Spleen (tissue), 11 donors: ENCODE measurements around the gene STON1. TPM values are rescaled to one million over a fixed set of nuclear protein-coding genes. Genes with fewer than 3 reads are reported as not detected.

Experiments
- DNase-seq: peaks from one replicate; pipeline ENCODE4 v3.0.0-alpha.2; 2020
- H3K27ac ChIP-seq, 8 donors: fragments of 200-600 bp; sonication (generic) in 7 of 8; 1 replicate in 4 of 8; 2 replicates in 4 of 8; pipeline versions ENCODE4 v1.5.0 to v1.8.0; 2016 to 2021; ENCODE audit warnings: inconsistent platforms in 4 of 8, mild to moderate bottlenecking in 4 of 8, moderate library complexity in 1 of 8
- H3K27me3 ChIP-seq, 7 donors: fragments of 200-600 bp; sonication (generic) in 6 of 7; replicated peaks in 1 of 7; 1 replicate in 4 of 7; 2 replicates in 3 of 7; pipeline versions ENCODE4 v1.5.0 to v1.8.0; 2016 to 2021; ENCODE audit warnings: inconsistent platforms in 3 of 7, mild to moderate bottlenecking in 1 of 7
- H3K36me3 ChIP-seq, 6 donors: fragments of 200-600 bp; sonication (generic) in 5 of 6; 1 replicate in 4 of 6; 2 replicates in 2 of 6; pipeline versions ENCODE4 v1.5.0 to v1.8.0; 2016 to 2021; ENCODE audit warnings: inconsistent platforms in 2 of 6
- H3K4me1 ChIP-seq, 6 donors: fragments of 200-600 bp; sonication (generic) in 5 of 6; 1 replicate in 3 of 6; 2 replicates in 3 of 6; pipeline versions ENCODE4 v1.5.0 to v1.8.0; 2016 to 2021; ENCODE audit warnings: inconsistent platforms in 3 of 6
- H3K4me3 ChIP-seq, 8 donors: fragments of 200-600 bp; sonication (generic) in 7 of 8; 1 replicate in 4 of 8; 2 replicates in 4 of 8; pipeline versions ENCODE4 v1.5.0 to v1.8.0; 2016 to 2021; ENCODE audit warnings: inconsistent platforms in 4 of 8, mild to moderate bottlenecking in 4 of 8, moderate library complexity in 2 of 8
- H3K9me3 ChIP-seq, 8 donors: fragments of 200-600 bp; sonication (generic) in 7 of 8; 1 replicate in 4 of 8; 2 replicates in 4 of 8; pipeline versions ENCODE4 v1.5.0 to v1.8.0; 2016 to 2021; ENCODE audit warnings: inconsistent platforms in 4 of 8
- POLR2A ChIP-seq, 3 donors: fragments of 450-650 bp; IDR thresholded peaks; one replicate each; pipeline ENCODE4 v1.5.1; 2017; ENCODE audit warnings: antibody characterized with exemption in 3 of 3, mild to moderate bottlenecking in 1 of 3
- POLR2AphosphoS5 ChIP-seq, 3 donors: sonication (generic); formaldehyde crosslinking; IDR thresholded peaks; one replicate each; pipeline ENCODE4 v1.5.1; 2017; ENCODE audit warnings: antibody characterized with exemption in 3 of 3
- WGBS, 5 donors: extraction: QIAGEN DNeasy Blood & Tissue Kit in 3 of 5; methylation state at CpG; one replicate each; pipeline versions ENCODE4 v1.1.5 to v1.1.7; 2013 to 2018; 5-methylcytosine and 5-hydroxymethylcytosine counted together
- intact Hi-C: fragments of 100-400 bp; cut with DNase I; formaldehyde crosslinking; loops from one replicate; pipeline ENCODE4 v1.15.0; 2023; ENCODE audit warnings: low total_unique reads
- polyA plus RNA-seq, 3 donors: library from polyadenylated mRNA; stranded (reverse); fragments of 200-250 nt; gene quantifications; one replicate each; pipeline ENCODE4 v1.2.1, GENCODE V29; 2013
- total RNA-seq, 7 donors: library from RNA; depleted of rRNA in 3 of 7; stranded (reverse); fragments of >200 nt in 3 of 7; fragmentation: NEBNext Ultra II Directional in 4 of 7; extraction: Animal tissue kit (Norgen Biotek cat#: 25700) in 4 of 7; gene quantifications; one replicate each; pipeline versions ENCODE4 v1.1.0 to v1.2.1, GENCODE V29; 2016 to 2021
- TF ChIP-seq, protein P1 (sequence below), 11 experiments: fragments of 200-600 bp in 7 of 11; fragments of 450-650 bp in 4 of 11; sonication (generic) in 4 of 11; IDR thresholded peaks in 8 of 11; conservative IDR thresholded peaks in 3 of 11; 1 replicate in 7 of 11; 2 replicates in 4 of 11; pipeline versions ENCODE4 v1.4.0 to v1.8.0; 2016 to 2021; ENCODE audit warnings: antibody characterized with exemption in 11 of 11, inconsistent platforms in 4 of 11, mild to moderate bottlenecking in 1 of 11
- donor health status: healthy with polysubstance abuse.
- donor health status: DM: no; HTN: no; CAD: no; lungs with moderate emphysema.
- donor health status: DM: no; HTN: no; CAD: no.
- donor health status: Bipolar disorder and iron deficiency.
- donor health status: healthy.
- donor health status: DM: no; HTN: no; CAD: no.
- donor health status: DM: yes; HTN: yes; CAD: no.

The STON1 gene
- total and polyA plus RNA-seq, 10 donors, result 2.1 to 31.0 (median 20.4) TPM

- DNase-seq, result no peak
- WGBS, 5 donors, result 81 to 93% (median 85%) methylated on average over 2 of the region's 2 CpGs
- H3K27me3 ChIP-seq, result no peaks in the 10 kb centered on the region
- H3K36me3 ChIP-seq, result peaks cover 0 to 100% (median 67%) of the 10 kb centered on the region in 6 donors
- no peaks in the 10 kb centered on the region for H3K9me3 ChIP-seq
- H3K4me3 ChIP-seq, result no peak overlapping the region
- TF ChIP-seq POLR2A (IDR thresholded peaks at IDR 0.05) (no peak), POLR2AphosphoS5 (IDR thresholded peaks at IDR 0.05) (peak in 1 of 3 donors; percentile 23)
- TF ChIP-seq, protein P1, sequence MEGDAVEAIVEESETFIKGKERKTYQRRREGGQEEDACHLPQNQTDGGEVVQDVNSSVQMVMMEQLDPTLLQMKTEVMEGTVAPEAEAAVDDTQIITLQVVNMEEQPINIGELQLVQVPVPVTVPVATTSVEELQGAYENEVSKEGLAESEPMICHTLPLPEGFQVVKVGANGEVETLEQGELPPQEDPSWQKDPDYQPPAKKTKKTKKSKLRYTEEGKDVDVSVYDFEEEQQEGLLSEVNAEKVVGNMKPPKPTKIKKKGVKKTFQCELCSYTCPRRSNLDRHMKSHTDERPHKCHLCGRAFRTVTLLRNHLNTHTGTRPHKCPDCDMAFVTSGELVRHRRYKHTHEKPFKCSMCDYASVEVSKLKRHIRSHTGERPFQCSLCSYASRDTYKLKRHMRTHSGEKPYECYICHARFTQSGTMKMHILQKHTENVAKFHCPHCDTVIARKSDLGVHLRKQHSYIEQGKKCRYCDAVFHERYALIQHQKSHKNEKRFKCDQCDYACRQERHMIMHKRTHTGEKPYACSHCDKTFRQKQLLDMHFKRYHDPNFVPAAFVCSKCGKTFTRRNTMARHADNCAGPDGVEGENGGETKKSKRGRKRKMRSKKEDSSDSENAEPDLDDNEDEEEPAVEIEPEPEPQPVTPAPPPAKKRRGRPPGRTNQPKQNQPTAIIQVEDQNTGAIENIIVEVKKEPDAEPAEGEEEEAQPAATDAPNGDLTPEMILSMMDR (IDR thresholded peaks at IDR 0.05 in 8 of 11, conservative IDR thresholded peaks at IDR 0.05 in 3 of 11), result no peak
- intact Hi-C loops, result no loop called here
- no peaks in the 10 kb centered on the region for H3K4me1 ChIP-seq
- peak overlapping the region in 2 of 8 donors; percentile 21 to 24 for H3K27ac ChIP-seq
Observed at GRCh38 chr2:48496849-48497248, 33.1 kb upstream of the STON1 start.

- H3K9me3 ChIP-seq, result no peaks in the 10 kb centered on the region
- no peak for DNase-seq
- H3K4me3 ChIP-seq, result no peak overlapping the region
- intact Hi-C loops, result no loop called here
- H3K27ac ChIP-seq, result no peak overlapping the region
- H3K36me3 ChIP-seq, result peaks cover 0 to 100% (median 54%) of the 10 kb centered on the region in 6 donors
- TF ChIP-seq POLR2A (IDR thresholded peaks at IDR 0.05) (no peak), POLR2AphosphoS5 (IDR thresholded peaks at IDR 0.05) (no peak)
- TF ChIP-seq, protein P1 (IDR thresholded peaks at IDR 0.05 in 8 of 11, conservative IDR thresholded peaks at IDR 0.05 in 3 of 11), result no peak
- WGBS, 5 donors, result 90 to 94% (median 93%) methylated on average over 4 of the region's 4 CpGs
- no peaks in the 10 kb centered on the region for H3K27me3 ChIP-seq
- peaks cover 0 to 20% (median 15%) of the 10 kb centered on the region in 6 donors for H3K4me1 ChIP-seq
Observed at GRCh38 chr2:48504647-48505327, 25.2 kb upstream of the STON1 start.

- intact Hi-C loops, result no loop called here
- DNase-seq, result no peak
- WGBS, 5 donors, result 91 to 99% (median 93%) methylated on average over 4 of the region's 4 CpGs
- Histone ChIP-seq H3K36me3 (peaks cover 0 to 100% (median 57%) of the 10 kb centered on the region in 6 donors), H3K27ac (peak overlapping the region in 2 of 8 donors; percentile 8 to 66), H3K4me3 (no peak overlapping the region), H3K4me1 (peaks cover 0 to 34% (median 19%) of the 10 kb centered on the region in 6 donors), H3K27me3 (no peaks in the 10 kb centered on the region), H3K9me3 (no peaks in the 10 kb centered on the region)
- TF ChIP-seq, protein P1 (IDR thresholded peaks at IDR 0.05 in 8 of 11, conservative IDR thresholded peaks at IDR 0.05 in 3 of 11), result no peak
- TF ChIP-seq POLR2AphosphoS5 (IDR thresholded peaks at IDR 0.05), result no peak
- no peak for TF ChIP-seq POLR2A (IDR thresholded peaks at IDR 0.05)
Observed at GRCh38 chr2:48507111-48507510, 22.8 kb upstream of the STON1 start.

GRCh38 chr2:48508461-48509124 is 21.4 kb upstream of the STON1 start:
- no peaks in the 10 kb centered on the region for H3K27me3 ChIP-seq
- H3K36me3 ChIP-seq, result peaks cover 0 to 100% (median 58%) of the 10 kb centered on the region in 6 donors
- peak overlapping the region in 7 of 8 donors; percentile 41 to 75 (median 63) for H3K27ac ChIP-seq
- peaks cover 0 to 34% (median 19%) of the 10 kb centered on the region in 6 donors for H3K4me1 ChIP-seq
- WGBS, 5 donors, result 54 to 70% (median 60%) methylated on average over 5 of the region's 5 CpGs
- intact Hi-C loops, result no loop called here
- no peak for DNase-seq
- TF ChIP-seq POLR2AphosphoS5 (IDR thresholded peaks at IDR 0.05), result peak in 1 of 3 donors; percentile 20
- TF ChIP-seq, protein P1 (IDR thresholded peaks at IDR 0.05 in 8 of 11, conservative IDR thresholded peaks at IDR 0.05 in 3 of 11), result no peak
- no peaks in the 10 kb centered on the region for H3K9me3 ChIP-seq
- H3K4me3 ChIP-seq, result no peak overlapping the region
